IPS-18a (cell line): ENCODE results near the gene GMPPA.

ENCODE experiments used
- H3K27ac ChIP-seq: one replicate; pipeline ENCODE4 v1.5.1; 2013; ENCODE audit warnings: low read length
- H3K27me3 ChIP-seq: one replicate; pipeline ENCODE4 v1.6.1; 2013; ENCODE audit warnings: mild to moderate bottlenecking, low read length; ENCODE audit not compliant: control insufficient read depth, insufficient read depth
- H3K36me3 ChIP-seq: one replicate; pipeline ENCODE4 v1.6.1; 2013; ENCODE audit warnings: low read depth, low read length; ENCODE audit not compliant: control insufficient read depth
- H3K4me1 ChIP-seq: one replicate; pipeline ENCODE4 v1.6.1; 2013; ENCODE audit warnings: low read depth, low read length; ENCODE audit not compliant: control insufficient read depth
- H3K4me3 ChIP-seq: one replicate; pipeline ENCODE4 v1.5.1; 2013; ENCODE audit warnings: low read length
- H3K9ac ChIP-seq: one replicate; pipeline ENCODE4 v1.6.1; 2013; ENCODE audit warnings: mild to moderate bottlenecking, low read length, moderate library complexity
- H3K9me3 ChIP-seq: one replicate; pipeline ENCODE4 v1.6.1; 2013; ENCODE audit warnings: low read depth, low read length; ENCODE audit not compliant: control insufficient read depth

GMPPA gene

DNA sequence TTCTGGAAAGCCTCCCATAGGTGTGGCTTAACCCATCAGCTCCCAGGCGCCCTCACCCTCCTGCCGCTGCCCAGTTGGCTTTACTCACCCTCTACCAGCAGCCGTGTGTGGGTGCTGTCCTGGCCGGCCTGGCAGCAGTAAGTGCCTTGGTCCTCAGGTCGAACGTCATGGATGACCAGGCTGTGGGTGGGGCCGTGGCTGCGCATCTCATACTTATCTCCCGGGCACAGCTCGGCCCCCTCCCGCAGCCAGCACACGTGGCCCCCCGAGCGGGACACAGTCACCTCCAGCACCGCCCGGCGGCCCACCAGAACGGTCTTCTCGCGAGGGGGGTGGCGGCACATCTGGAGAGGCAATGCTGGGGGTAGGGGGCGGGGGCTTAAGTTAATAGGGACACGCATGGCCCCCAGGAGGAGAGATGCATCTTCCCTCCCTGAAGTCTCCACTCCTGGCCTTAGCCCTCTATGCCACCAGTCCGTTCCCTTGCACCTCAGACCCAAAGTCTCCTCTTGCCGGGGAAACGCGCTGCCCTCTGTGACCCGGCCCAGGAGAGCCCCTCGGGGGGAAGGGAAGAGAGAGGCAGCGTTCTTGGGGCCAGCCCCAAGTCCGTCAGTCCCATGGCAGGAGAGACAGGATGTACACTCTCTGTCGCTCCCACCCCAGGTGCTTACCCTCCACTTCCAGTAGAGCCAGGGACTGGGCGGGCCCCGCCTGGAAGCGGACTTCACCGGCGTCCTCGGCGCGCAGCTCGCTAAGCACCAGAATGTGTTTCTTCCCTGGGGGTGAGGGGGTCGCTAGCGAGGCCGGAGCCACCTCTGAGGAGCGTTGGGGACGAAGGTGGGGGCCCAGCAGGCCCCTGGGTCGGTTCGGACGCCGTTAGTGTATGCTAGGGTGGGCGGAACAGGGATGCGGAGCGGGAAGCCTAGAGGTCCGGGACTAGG is 53.0 kb downstream of the GMPPA start:
- Histone ChIP-seq H3K27me3 (peaks cover 27% of the 10 kb centered on the region), H3K9me3 (no peaks in the 10 kb centered on the region), H3K27ac (no peak overlapping the region), H3K9ac (peak overlapping the region; percentile 30), H3K4me3 (peak overlapping the region; percentile 82), H3K36me3 (no peaks in the 10 kb centered on the region), H3K4me1 (peaks cover 9% of the 10 kb centered on the region)

DNA sequence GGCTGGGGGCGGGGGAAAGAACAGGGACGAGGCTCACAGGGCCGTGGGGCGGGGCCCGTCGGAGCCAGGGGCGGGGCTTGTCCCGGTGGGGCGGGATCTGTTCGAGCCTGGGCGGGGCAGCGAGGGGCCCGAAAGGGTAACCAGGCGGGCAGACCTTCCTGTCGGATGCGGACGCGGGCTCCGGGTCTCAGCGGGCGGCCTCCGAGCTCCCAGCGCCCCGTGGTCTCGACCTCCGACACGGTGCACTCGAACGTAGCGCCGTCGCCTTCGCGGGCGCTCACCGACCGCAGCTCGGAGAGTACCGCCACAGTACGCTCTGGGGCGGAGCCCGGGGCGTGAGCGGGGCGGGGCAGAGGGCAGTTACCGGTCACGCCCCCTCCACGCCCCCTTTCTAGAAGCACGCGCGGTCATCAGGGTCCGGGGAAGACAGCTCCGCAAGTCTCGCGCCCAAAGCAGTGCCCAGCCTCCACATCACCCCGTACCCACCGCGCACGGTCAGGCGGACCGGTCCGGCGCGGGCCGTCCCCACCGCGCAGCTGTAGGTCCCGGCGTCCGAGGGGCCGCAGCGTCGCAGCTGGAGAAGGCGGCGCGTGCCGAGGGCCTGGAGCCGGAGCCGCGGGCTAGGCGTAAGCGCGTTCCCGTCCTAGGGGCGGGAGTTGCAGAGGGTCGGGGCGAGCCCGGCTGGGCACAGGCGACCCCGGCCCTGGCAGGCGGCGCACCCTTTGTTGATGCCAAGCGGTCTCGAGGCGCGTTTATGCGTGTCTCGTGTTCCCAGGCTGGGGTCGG is 53.9 kb downstream of the GMPPA start:
- peak overlapping the region; percentile 30 for H3K9ac ChIP-seq
- no peak overlapping the region for H3K27ac ChIP-seq
- H3K4me3 ChIP-seq, result peak overlapping the region; percentile 82
- H3K9me3 ChIP-seq, result no peaks in the 10 kb centered on the region
- peaks cover 9% of the 10 kb centered on the region for H3K4me1 ChIP-seq
- no peaks in the 10 kb centered on the region for H3K36me3 ChIP-seq
- H3K27me3 ChIP-seq, result peaks cover 27% of the 10 kb centered on the region

DNA sequence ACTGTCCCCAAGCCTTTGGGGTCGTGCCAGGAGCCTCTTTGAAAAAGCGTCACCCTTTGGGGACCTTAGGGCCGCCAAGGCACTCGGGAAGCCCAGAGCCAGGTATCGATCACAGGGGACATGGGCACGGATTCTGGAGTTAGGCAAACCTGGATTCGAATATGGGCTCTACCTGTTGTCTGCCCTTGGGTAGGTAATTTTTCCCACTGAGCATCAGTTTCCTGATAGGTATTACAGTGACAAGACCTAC is 54.4 kb downstream of the GMPPA start:
- Histone ChIP-seq H3K9ac (no peak overlapping the region), H3K4me1 (peaks cover 9% of the 10 kb centered on the region), H3K9me3 (no peaks in the 10 kb centered on the region), H3K4me3 (peak overlapping the region; percentile 82), H3K27me3 (peaks cover 27% of the 10 kb centered on the region), H3K36me3 (no peaks in the 10 kb centered on the region), H3K27ac (no peak overlapping the region)

DNA sequence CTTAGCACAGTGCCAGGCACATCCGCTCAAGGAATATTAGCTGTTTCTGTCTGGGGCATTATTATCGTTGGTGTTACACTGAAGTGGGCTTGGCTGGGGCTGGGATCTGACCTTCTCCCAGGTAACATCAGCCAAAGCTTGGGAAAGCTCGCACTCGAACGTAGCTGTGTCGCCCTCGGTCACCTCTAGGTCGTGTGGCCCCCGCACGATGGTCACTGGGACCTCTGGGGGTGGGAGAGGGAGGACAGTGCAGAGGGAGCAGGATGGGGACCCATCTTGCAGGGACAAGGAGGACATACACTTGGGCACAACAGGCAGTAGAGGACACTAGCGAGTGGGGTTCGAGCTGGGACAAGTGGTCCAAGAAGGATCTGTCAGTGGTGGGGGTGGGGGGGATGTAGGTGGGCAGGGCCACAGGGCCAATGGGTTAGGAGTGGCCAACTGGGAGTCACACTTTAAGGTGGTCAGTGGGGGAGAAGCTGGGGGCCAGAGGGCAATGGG is 54.8 kb downstream of the GMPPA start:
- Histone ChIP-seq H3K27me3 (peaks cover 27% of the 10 kb centered on the region), H3K27ac (no peak overlapping the region), H3K4me3 (peak overlapping the region; percentile 82), H3K4me1 (peaks cover 9% of the 10 kb centered on the region), H3K9me3 (no peaks in the 10 kb centered on the region), H3K36me3 (no peaks in the 10 kb centered on the region), H3K9ac (no peak overlapping the region)

DNA sequence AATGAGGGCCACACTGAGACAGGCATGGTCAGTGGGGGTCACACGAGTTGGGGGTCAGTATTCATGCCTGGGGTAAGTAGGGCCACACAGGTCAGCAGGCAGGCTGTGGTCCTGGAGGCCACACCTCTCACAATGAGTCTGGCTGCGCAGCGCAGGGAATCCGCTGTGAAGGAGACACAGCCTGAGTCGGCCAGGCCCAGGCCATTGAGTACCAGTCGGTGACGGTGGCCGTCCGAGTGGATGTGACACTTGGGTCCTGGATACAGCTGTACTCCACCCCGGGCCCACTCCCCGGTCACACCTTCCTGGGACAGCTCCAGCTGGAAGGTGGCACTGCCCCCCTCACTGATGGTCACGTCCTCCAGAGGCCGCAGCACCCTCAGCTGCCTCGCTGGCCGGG is 55.7 kb downstream of the GMPPA start:
- H3K27me3 ChIP-seq, result peaks cover 27% of the 10 kb centered on the region
- H3K9ac ChIP-seq, result no peak overlapping the region
- no peaks in the 10 kb centered on the region for H3K36me3 ChIP-seq
- peaks cover 9% of the 10 kb centered on the region for H3K4me1 ChIP-seq
- no peak overlapping the region for H3K27ac ChIP-seq
- no peak overlapping the region for H3K4me3 ChIP-seq
- H3K9me3 ChIP-seq, result no peaks in the 10 kb centered on the region

DNA sequence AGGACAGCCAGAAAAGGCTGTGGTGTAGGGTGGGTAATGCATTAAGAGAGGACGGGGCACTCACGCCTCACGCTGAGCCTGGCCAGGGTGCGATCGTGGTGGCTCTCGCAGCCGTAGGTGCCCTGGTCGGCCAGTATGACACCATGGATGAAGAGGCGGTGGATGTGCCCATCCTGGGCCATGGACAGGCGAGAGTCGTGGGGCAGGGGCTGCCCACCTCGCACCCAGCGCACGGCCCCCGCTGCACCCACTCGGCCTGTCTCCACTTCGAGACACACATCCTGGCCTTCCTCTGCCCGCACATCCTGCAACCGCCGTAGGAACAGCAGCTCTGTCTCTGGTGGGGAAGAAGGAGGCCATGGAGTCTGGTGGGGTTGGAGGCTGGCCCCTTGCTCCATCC is 57.3 kb downstream of the GMPPA start:
- no peaks in the 10 kb centered on the region for H3K36me3 ChIP-seq

DNA sequence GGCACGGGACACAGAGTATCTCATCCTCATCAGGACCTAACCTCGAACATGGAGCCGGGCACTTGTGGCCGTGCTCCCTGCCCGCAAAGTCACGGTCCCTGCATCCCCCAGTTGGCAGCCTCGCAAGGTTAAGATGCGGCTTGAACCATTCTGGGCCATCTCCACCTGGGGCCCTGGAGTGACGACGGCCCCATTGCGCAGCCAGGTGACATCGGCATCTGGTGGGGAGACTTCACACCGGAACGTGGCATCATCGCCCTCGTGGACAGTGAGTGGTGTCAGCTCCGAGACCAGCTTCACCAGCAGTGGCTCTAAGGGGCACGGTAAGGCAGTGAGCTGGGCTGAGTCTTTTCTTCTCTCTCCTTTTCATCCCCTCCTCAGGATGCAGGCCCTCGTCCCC is 57.7 kb downstream of the GMPPA start:
- H3K4me1 ChIP-seq, result peaks cover 17% of the 10 kb centered on the region
- no peak overlapping the region for H3K27ac ChIP-seq
- H3K9ac ChIP-seq, result no peak overlapping the region
- H3K27me3 ChIP-seq, result peaks cover 16% of the 10 kb centered on the region
- no peaks in the 10 kb centered on the region for H3K36me3 ChIP-seq
- H3K4me3 ChIP-seq, result no peak overlapping the region
- no peaks in the 10 kb centered on the region for H3K9me3 ChIP-seq

More for the DNA sequence above, 57.3 kb downstream of the GMPPA start:
- Histone ChIP-seq H3K27me3 (peaks cover 20% of the 10 kb centered on the region), H3K4me3 (no peak overlapping the region), H3K27ac (no peak overlapping the region), H3K4me1 (peaks cover 16% of the 10 kb centered on the region), H3K9me3 (no peaks in the 10 kb centered on the region), H3K9ac (no peak overlapping the region)
